Vagina (tissue), 2 donors: ENCODE measurements around the gene CYP46A1.

ENCODE experiments used
- POLR2A ChIP-seq, 2 donors: fragments of 450-650 bp; IDR thresholded peaks; one replicate each; pipeline ENCODE4 v1.6.1; 2017; ENCODE audit warnings: antibody characterized with exemption in 2 of 2, mild to moderate bottlenecking in 2 of 2, moderate library complexity in 2 of 2
- POLR2AphosphoS5 ChIP-seq, 2 donors: sonication (generic); formaldehyde crosslinking; IDR thresholded peaks; one replicate each; pipeline ENCODE4 v1.9.0; 2017; ENCODE audit warnings: antibody characterized with exemption in 2 of 2, mild to moderate bottlenecking in 2 of 2, low read depth in 1 of 2; ENCODE audit not compliant: insufficient read depth in 1 of 2
- TF ChIP-seq, protein P1 (sequence below), 3 experiments: fragments of 450-650 bp in 2 of 3; fragments of 200-600 bp in 1 of 3; sonication (generic) in 1 of 3; IDR thresholded peaks; one replicate each; pipeline ENCODE4 v1.5.1; 2017 to 2019; ENCODE audit warnings: antibody characterized with exemption in 3 of 3, mild to moderate bottlenecking in 2 of 3, moderate library complexity in 2 of 3

DNA sequence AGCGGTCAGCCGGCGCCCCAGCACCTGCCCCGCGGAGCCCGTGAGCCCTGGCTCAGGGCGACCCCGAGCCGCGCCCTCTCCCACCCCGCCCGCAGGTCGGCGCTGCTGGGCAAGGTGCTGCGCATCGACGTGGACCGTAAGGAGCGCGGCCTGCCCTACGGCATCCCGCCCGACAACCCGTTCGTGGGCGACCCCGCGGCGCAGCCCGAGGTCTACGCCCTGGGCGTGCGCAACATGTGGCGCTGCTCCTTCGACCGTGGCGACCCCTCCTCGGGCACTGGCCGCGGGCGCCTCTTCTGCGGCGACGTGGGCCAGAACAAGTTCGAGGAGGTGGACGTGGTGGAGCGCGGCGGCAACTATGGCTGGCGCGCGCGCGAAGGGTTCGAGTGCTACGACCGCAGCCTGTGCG, 24.8 kb upstream of the CYP46A1 start:
- TF ChIP-seq POLR2AphosphoS5 (IDR thresholded peaks at IDR 0.05; ENCODE audit: insufficient read depth in 1 of 2, low read depth in 1 of 2) = no peak
- TF ChIP-seq POLR2A (IDR thresholded peaks at IDR 0.05) = no peak
- TF ChIP-seq, protein P1, sequence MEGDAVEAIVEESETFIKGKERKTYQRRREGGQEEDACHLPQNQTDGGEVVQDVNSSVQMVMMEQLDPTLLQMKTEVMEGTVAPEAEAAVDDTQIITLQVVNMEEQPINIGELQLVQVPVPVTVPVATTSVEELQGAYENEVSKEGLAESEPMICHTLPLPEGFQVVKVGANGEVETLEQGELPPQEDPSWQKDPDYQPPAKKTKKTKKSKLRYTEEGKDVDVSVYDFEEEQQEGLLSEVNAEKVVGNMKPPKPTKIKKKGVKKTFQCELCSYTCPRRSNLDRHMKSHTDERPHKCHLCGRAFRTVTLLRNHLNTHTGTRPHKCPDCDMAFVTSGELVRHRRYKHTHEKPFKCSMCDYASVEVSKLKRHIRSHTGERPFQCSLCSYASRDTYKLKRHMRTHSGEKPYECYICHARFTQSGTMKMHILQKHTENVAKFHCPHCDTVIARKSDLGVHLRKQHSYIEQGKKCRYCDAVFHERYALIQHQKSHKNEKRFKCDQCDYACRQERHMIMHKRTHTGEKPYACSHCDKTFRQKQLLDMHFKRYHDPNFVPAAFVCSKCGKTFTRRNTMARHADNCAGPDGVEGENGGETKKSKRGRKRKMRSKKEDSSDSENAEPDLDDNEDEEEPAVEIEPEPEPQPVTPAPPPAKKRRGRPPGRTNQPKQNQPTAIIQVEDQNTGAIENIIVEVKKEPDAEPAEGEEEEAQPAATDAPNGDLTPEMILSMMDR (IDR thresholded peaks at IDR 0.05) = no peak
